Bronchial epithelial cell (primary cell): Measurements from ENCODE around the gene RAI14. TPM values are rescaled to one million over a fixed set of nuclear protein-coding genes. Genes with fewer than 3 reads are reported as not detected.
A peak's percentile ranks its signal among the peaks of the same experiment; 100 is the strongest.
"Not testable (repeated sequence)": the region's sequence is repeated elsewhere in the genome, so short reads cannot be mapped to it uniquely, and the experiment has no call there.

ENCODE experiments used
- DNase-seq: peaks from one replicate; pipeline ENCODE4 v3.0.0-alpha.2; 2010; ENCODE audit warnings: low read depth
- FAIRE-seq: peaks from 2 replicates; lab custom pipeline; 2011; peaks lifted over from hg19 to GRCh38; lab: Jason Lieb, UNC
- H3K27me3 ChIP-seq: 2 replicates; pipeline ENCODE4 v1.5.1; 2011; ENCODE audit warnings: low read length; ENCODE audit not compliant: control insufficient read depth, insufficient read depth
- H3K36me3 ChIP-seq: 2 replicates; pipeline ENCODE4 v1.5.1; 2011; ENCODE audit warnings: low read length; ENCODE audit not compliant: control insufficient read depth, insufficient read depth
- H3K4me3 ChIP-seq: 2 replicates; pipeline ENCODE4 v1.5.1; 2011; ENCODE audit warnings: mild to moderate bottlenecking, low read depth, low read length, control low read depth
- total RNA-seq: library from RNA; depleted of rRNA; stranded (reverse); fragments of >200 nt; gene quantifications from 2 replicates; pipeline ENCODE4 v1.2.1, GENCODE V29; 2014
- TF ChIP-seq, protein P1 (sequence below): IDR thresholded peaks from 2 replicates; pipeline ENCODE4 v1.5.1; 2011; ENCODE audit warnings: mild to moderate bottlenecking, moderate library complexity, low read length, control low read depth, inconsistent platforms; ENCODE audit not compliant: insufficient read depth, severe bottlenecking

Gene RAI14
- total RNA-seq, 1 donor from 2014 or later, result 60.0 TPM

GRCh38 chr5:34698109-34698419 lies 41.9 kb downstream of the RAI14 start:
- Histone ChIP-seq H3K27me3 (no peaks in the 10 kb centered on the region), H3K36me3 (no peaks in the 10 kb centered on the region), H3K4me3 (no peak overlapping the region)
- TF ChIP-seq, protein P1, sequence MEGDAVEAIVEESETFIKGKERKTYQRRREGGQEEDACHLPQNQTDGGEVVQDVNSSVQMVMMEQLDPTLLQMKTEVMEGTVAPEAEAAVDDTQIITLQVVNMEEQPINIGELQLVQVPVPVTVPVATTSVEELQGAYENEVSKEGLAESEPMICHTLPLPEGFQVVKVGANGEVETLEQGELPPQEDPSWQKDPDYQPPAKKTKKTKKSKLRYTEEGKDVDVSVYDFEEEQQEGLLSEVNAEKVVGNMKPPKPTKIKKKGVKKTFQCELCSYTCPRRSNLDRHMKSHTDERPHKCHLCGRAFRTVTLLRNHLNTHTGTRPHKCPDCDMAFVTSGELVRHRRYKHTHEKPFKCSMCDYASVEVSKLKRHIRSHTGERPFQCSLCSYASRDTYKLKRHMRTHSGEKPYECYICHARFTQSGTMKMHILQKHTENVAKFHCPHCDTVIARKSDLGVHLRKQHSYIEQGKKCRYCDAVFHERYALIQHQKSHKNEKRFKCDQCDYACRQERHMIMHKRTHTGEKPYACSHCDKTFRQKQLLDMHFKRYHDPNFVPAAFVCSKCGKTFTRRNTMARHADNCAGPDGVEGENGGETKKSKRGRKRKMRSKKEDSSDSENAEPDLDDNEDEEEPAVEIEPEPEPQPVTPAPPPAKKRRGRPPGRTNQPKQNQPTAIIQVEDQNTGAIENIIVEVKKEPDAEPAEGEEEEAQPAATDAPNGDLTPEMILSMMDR, result no peak
- DNase-seq (no peak), FAIRE-seq (no peak)

DNA sequence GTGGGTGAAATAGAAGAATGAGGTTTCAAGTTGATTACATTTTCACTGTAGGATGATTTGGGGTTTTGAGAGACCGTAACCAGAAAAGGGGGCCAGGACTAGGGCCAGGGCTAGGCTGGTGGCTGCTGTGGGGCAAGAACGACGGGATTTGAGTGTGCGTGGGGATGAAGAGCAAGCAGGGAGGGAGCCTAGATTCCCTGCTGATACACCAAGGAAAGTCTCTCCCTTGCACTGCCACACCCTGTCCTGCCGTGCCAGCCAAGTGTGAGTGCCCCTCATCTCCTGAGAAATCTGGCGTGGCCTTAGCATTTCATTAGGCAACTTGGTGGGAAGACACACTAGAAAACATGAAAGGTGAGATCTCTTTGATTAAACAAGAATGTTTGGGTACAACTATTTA lies 42.6 kb downstream of the RAI14 start:
- Histone ChIP-seq H3K4me3 (no peak overlapping the region), H3K27me3 (no peaks in the 10 kb centered on the region), H3K36me3 (no peaks in the 10 kb centered on the region)
- FAIRE-seq (no peak), DNase-seq (no peak)
- TF ChIP-seq, protein P1, result no peak

- TF ChIP-seq, protein P1, result no peak
- FAIRE-seq (no peak), DNase-seq (peak; percentile 55)
- no peak overlapping the region for H3K4me3 ChIP-seq
- H3K27me3 ChIP-seq, result no peaks in the 10 kb centered on the region
- H3K36me3 ChIP-seq, result no peaks in the 10 kb centered on the region
These were observed 43.3 kb downstream of the RAI14 start for GRCh38 chr5:34699155-34700077.

DNA sequence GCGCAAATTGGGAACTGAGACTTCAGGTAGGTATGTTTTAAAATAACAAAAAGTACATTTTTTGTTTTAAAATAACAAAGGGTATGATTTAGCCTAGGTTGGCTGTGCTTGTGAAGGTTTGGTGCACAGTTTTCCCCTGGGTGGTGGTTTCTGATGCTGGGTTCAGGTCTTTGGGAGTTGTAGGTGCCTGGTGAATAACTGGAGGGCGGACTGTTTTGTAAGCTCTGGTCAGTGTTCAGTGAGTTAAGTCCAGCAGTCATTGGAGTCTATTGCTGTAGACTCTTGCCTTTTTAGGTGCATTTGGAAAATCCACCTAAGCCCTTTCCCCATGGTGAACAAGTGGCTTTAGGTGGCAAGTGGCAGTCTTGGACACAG lies 43.9 kb downstream of the RAI14 start:
- Histone ChIP-seq H3K4me3 (no peak overlapping the region), H3K27me3 (no peaks in the 10 kb centered on the region), H3K36me3 (no peaks in the 10 kb centered on the region)
- FAIRE-seq (no peak), DNase-seq (no peak)
- TF ChIP-seq, protein P1, result no peak

- H3K36me3 ChIP-seq, result not testable (repeated sequence)
These were observed 45.3 kb downstream of the RAI14 start for GRCh38 chr5:34701442-34701841.

GRCh38 chr5:34703767-34704713 lies 47.9 kb downstream of the RAI14 start:
- TF ChIP-seq, protein P1, result no peak
- no peak for DNase-seq
- Histone ChIP-seq H3K27me3 (no peaks in the 10 kb centered on the region), H3K4me3 (no peak overlapping the region), H3K36me3 (peaks cover 1% of the 10 kb centered on the region)
- no peak for FAIRE-seq

More at GRCh38 chr5:34701442-34701841, 45.3 kb downstream of the RAI14 start:
- not testable (repeated sequence) for FAIRE-seq, H3K4me3 ChIP-seq, DNase-seq, H3K27me3 ChIP-seq
